A549 (cell line): ENCODE measurements around the gene SARS1. TPM values are rescaled to one million over a fixed set of nuclear protein-coding genes. Genes with fewer than 3 reads are reported as not detected.

ENCODE experiments used
- ATAC-seq, 2 experiments: fragments of 200-7000 bp in 1 of 2; fragments of >200 bp in 1 of 2; cut with Nextera tagmentation in 1 of 2; cut with Tn5 transposase in 1 of 2; 3 replicates each; pipeline versions ENCODE4 v1.8.0 to v1.9.1; 2018 to 2020; ENCODE audit warnings: mild to moderate bottlenecking in 1 of 2, moderate library complexity in 1 of 2
- CTCF ChIA-PET: fragments of 300-600 bp; sonication (Branson Sonifier 250); formaldehyde crosslinking; extraction: SDS; loops from one replicate; lab custom pipeline; 2021; ENCODE audit warnings: antibody characterized with exemption, inconsistent platforms; lab: Yijun Ruan, JAX
- POLR2A ChIA-PET: fragments of 350-600 bp; formaldehyde crosslinking; extraction: SDS; loops from one replicate; lab custom pipeline; 2021; ENCODE audit warnings: antibody characterized with exemption, inconsistent platforms; lab: Yijun Ruan, JAX
- DNase-seq, 2 experiments: peaks; one replicate each; pipeline versions ENCODE4 v3.0.0 to v3.0.0-alpha.2; 2011 to 2016; ENCODE audit warnings: low read depth in 1 of 2, low spot score in 1 of 2
- FAIRE-seq: peaks from 2 replicates; lab custom pipeline; 2011; peaks lifted over from hg19 to GRCh38; lab: Jason Lieb, UNC
- H3K27ac ChIP-seq, 2 experiments: fragments of >200 bp; sonication (Bioruptor Twin); formaldehyde crosslinking; 3 replicates each; pipeline ENCODE4 v1.5.1; 2016 to 2017
- H3K4me1 ChIP-seq: fragments of >200 bp; sonication (Bioruptor Twin); formaldehyde crosslinking; 3 replicates; pipeline ENCODE4 v1.6.1; 2016
- H3K4me2 ChIP-seq: fragments of >200 bp; sonication (Bioruptor Twin); formaldehyde crosslinking; 3 replicates; pipeline ENCODE4 v1.6.1; 2016
- H3K4me3 ChIP-seq: fragments of >200 bp; sonication (Bioruptor Twin); formaldehyde crosslinking; 3 replicates; pipeline ENCODE4 v1.5.1; 2016
- H3K9me3 ChIP-seq: fragments of >200 bp; sonication (Bioruptor Twin); formaldehyde crosslinking; 3 replicates; pipeline ENCODE4 v1.6.1; 2016
- BHLHE40 ChIP-seq: IDR thresholded peaks from 2 replicates; pipeline ENCODE4 v1.6.1; 2012; ENCODE audit warnings: low read depth, low read length, inconsistent platforms
- CBX2 ChIP-seq: fragments of 200-600 bp; sonication (generic); IDR thresholded peaks from 2 replicates; pipeline ENCODE4 v1.6.1; 2016; ENCODE audit warnings: low read depth, mild to moderate bottlenecking, borderline replicate concordance
- CHD2 ChIP-seq: fragments of 150-350 bp; IDR thresholded peaks from 2 replicates; pipeline ENCODE4 v1.6.1; 2014; ENCODE audit warnings: low read length; ENCODE audit not compliant: partially characterized antibody
- EHMT2 ChIP-seq: fragments of 200-600 bp; sonication (generic); IDR thresholded peaks from 2 replicates; pipeline ENCODE4 v1.6.1; 2016; ENCODE audit warnings: antibody characterized with exemption, low read depth, mild to moderate bottlenecking, moderate library complexity
- EP300 ChIP-seq, 2 experiments: fragments of >200 bp; sonication (Bioruptor Twin); formaldehyde crosslinking; IDR thresholded peaks; 2 replicates in 1 of 2; 3 replicates in 1 of 2; pipeline ENCODE4 v1.6.1; 2016 to 2017
- FOSL2 ChIP-seq, 2 experiments: fragments of 450-650 bp in 1 of 2; fragments of >200 bp in 1 of 2; sonication (Bioruptor Twin) in 1 of 2; formaldehyde crosslinking; IDR thresholded peaks; 2 replicates each; pipeline versions ENCODE4 v1.5.0 to v1.6.1; 2016 to 2020; ENCODE audit warnings: mild to moderate bottlenecking in 1 of 2, moderate library complexity in 1 of 2
- FOXS1 ChIP-seq: fragments of 250-450 bp; sonication (Bioruptor Pico); IDR thresholded peaks from 2 replicates; pipeline ENCODE4 v1.5.0; 2020; ENCODE audit warnings: mild to moderate bottlenecking, moderate library complexity
- HDAC2 ChIP-seq: fragments of 200-600 bp; sonication (generic); IDR thresholded peaks from 2 replicates; pipeline ENCODE4 v1.6.1; 2016
- HOXB5 ChIP-seq: fragments of 250-450 bp; sonication (Bioruptor Pico); IDR thresholded peaks from 2 replicates; pipeline ENCODE4 v1.5.0; 2020; ENCODE audit warnings: mild to moderate bottlenecking, moderate library complexity
- JUN ChIP-seq, 2 experiments: fragments of >200 bp; sonication (Bioruptor Twin); formaldehyde crosslinking; IDR thresholded peaks; 2 replicates in 1 of 2; 3 replicates in 1 of 2; pipeline ENCODE4 v1.6.1; 2016 to 2017
- KDM1A ChIP-seq: fragments of 200-600 bp; sonication (generic); IDR thresholded peaks from 2 replicates; pipeline ENCODE4 v1.6.1; 2016; ENCODE audit warnings: low read depth, mild to moderate bottlenecking
- MAFK ChIP-seq: fragments of 450-650 bp; IDR thresholded peaks from 2 replicates; pipeline ENCODE4 v1.6.1; 2014; ENCODE audit not compliant: partially characterized antibody
- MAZ ChIP-seq: fragments of 150-350 bp; IDR thresholded peaks from 2 replicates; pipeline ENCODE4 v1.6.1; 2014; ENCODE audit warnings: antibody characterized with exemption, low read depth, low read length, borderline replicate concordance
- MYC ChIP-seq: IDR thresholded peaks from 2 replicates; pipeline ENCODE4 v1.6.1; 2012; ENCODE audit warnings: mild to moderate bottlenecking, inconsistent platforms, low read length, improper control_type of control experiment, borderline replicate concordance
- NR3C1 ChIP-seq: fragments of >200 bp; sonication (Bioruptor Twin); formaldehyde crosslinking; IDR thresholded peaks from 3 replicates; pipeline ENCODE4 v1.6.1; 2017
- PHF8 ChIP-seq: fragments of 200-600 bp; sonication (generic); IDR thresholded peaks from 2 replicates; pipeline ENCODE4 v1.6.1; 2016; ENCODE audit warnings: low read depth, mild to moderate bottlenecking, antibody characterized with exemption, moderate library complexity, borderline replicate concordance
- POLR2A ChIP-seq: IDR thresholded peaks from 2 replicates; pipeline ENCODE4 v1.6.1; 2012; ENCODE audit warnings: mild to moderate bottlenecking, low read length
- POLR2AphosphoS2 ChIP-seq: conservative IDR thresholded peaks from 2 replicates; pipeline ENCODE4 v1.6.1; 2012; ENCODE audit warnings: low read length, improper control_type of control experiment, inconsistent platforms
- RNF2 ChIP-seq: fragments of 200-600 bp; sonication (generic); IDR thresholded peaks from 2 replicates; pipeline ENCODE4 v1.6.1; 2016; ENCODE audit warnings: low read depth, mild to moderate bottlenecking, antibody characterized with exemption, moderate library complexity, borderline replicate concordance
- SMC3 ChIP-seq: fragments of >200 bp; sonication (Bioruptor Twin); formaldehyde crosslinking; IDR thresholded peaks from 3 replicates; pipeline ENCODE4 v1.6.1; 2018; ENCODE audit warnings: inconsistent platforms
- SREBF2 ChIP-seq: fragments of 450-650 bp; IDR thresholded peaks from 2 replicates; pipeline ENCODE4 v1.6.1; 2014; ENCODE audit warnings: mild to moderate bottlenecking, moderate library complexity
- ZNF302 ChIP-seq: fragments of 250-450 bp; sonication (Bioruptor Pico); IDR thresholded peaks from 2 replicates; pipeline ENCODE4 v1.9.0; 2021; ENCODE audit warnings: inconsistent platforms, mild to moderate bottlenecking, moderate library complexity
- WGBS: methylation state at CpG from one replicate; pipeline ENCODE4 v1.1.6; 2017; ENCODE audit errors: missing lambda C conversion rate; 5-methylcytosine and 5-hydroxymethylcytosine counted together
- polyA plus RNA-seq, 4 experiments: library from polyadenylated mRNA; depleted of rRNA in 3 of 4; stranded (reverse); fragments of >200 nt; fragmentation: RNase III in 1 of 4; extraction: RNeasy Plus Mini Kit Qiagen cat#74134 plus additional on column Dnase treatment in 1 of 4; gene quantifications; 2 replicates in 3 of 4; 3 replicates in 1 of 4; pipeline ENCODE4 v1.2.3, GENCODE V29; 2011 to 2017
- TF ChIP-seq, protein P1 (sequence below): fragments of 150-350 bp; IDR thresholded peaks from 2 replicates; pipeline ENCODE4 v1.6.1; 2014; ENCODE audit warnings: low read depth, mild to moderate bottlenecking, low read length
- TF ChIP-seq, protein P2 (sequence below): fragments of 200-600 bp; sonication (generic); IDR thresholded peaks from 2 replicates; pipeline ENCODE4 v1.6.1; 2016; ENCODE audit warnings: antibody characterized with exemption, mild to moderate bottlenecking, moderate library complexity
- TF ChIP-seq, protein P3 (sequence below): fragments of 450-650 bp; IDR thresholded peaks from 2 replicates; pipeline ENCODE4 v1.6.1; 2014; ENCODE audit warnings: antibody characterized with exemption
- TF ChIP-seq, protein P4 (sequence below): IDR thresholded peaks from 2 replicates; pipeline ENCODE4 v1.6.1; 2012; ENCODE audit warnings: low read depth, borderline replicate concordance
- TF ChIP-seq, protein P5 (sequence below): IDR thresholded peaks from 2 replicates; pipeline ENCODE4 v1.6.1; 2012
- TF ChIP-seq, protein P6 (sequence below): fragments of >200 bp; sonication (Bioruptor Twin); formaldehyde crosslinking; IDR thresholded peaks from 2 replicates; pipeline ENCODE4 v1.6.1; 2016

Gene SARS1
- polyA plus RNA-seq, 2 of the 4 experiments (the other 2 are of a cell fraction): 103 to 152 TPM

DNA sequence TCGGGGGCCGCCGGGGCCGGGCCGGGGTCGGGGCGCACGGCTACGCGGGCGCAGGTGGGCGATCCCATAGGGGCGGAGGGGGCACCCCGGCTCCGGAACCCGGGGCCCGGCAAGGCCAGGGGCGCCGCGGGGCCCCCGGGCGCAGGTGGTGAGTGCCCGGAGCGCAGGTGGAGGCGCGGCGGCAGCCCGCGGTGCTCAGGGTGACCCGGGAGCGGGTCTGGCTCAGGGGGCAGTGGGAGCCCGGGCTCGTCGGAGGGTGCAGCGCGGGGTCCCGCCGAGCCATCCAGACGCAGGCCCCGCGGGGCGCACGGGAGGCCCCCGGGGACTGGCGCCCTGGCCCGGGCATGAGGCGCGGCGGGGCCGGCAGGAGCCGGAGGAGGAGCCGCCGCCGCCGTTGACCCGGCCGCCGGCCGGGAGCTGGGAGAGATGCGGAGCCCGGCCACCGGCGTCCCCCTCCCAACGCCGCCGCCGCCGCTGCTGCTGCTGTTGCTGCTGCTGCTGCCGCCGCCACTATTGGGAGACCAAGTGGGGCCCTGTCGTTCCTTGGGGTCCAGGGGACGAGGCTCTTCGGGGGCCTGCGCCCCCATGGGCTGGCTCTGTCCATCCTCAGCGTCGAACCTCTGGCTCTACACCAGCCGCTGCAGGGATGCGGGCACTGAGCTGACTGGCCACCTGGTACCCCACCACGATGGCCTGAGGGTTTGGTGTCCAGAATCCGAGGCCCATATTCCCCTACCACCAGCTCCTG is 36.1 kb downstream of the SARS1 start:
- TF ChIP-seq MYC (no peak), POLR2AphosphoS2 (no peak), EHMT2 (no peak), ZNF302 (CRISPR knock-in tag) (no peak), CBX2 (no peak), BHLHE40 (no peak), POLR2A (no peak), FOXS1 (CRISPR knock-in tag) (no peak), SMC3 (no peak), PHF8 (no peak), HDAC2 (no peak), SREBF2 (no peak), CHD2 (no peak)
- TF ChIP-seq, protein P1, sequence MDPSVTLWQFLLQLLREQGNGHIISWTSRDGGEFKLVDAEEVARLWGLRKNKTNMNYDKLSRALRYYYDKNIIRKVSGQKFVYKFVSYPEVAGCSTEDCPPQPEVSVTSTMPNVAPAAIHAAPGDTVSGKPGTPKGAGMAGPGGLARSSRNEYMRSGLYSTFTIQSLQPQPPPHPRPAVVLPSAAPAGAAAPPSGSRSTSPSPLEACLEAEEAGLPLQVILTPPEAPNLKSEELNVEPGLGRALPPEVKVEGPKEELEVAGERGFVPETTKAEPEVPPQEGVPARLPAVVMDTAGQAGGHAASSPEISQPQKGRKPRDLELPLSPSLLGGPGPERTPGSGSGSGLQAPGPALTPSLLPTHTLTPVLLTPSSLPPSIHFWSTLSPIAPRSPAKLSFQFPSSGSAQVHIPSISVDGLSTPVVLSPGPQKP: no peak
- TF ChIP-seq, protein P2, sequence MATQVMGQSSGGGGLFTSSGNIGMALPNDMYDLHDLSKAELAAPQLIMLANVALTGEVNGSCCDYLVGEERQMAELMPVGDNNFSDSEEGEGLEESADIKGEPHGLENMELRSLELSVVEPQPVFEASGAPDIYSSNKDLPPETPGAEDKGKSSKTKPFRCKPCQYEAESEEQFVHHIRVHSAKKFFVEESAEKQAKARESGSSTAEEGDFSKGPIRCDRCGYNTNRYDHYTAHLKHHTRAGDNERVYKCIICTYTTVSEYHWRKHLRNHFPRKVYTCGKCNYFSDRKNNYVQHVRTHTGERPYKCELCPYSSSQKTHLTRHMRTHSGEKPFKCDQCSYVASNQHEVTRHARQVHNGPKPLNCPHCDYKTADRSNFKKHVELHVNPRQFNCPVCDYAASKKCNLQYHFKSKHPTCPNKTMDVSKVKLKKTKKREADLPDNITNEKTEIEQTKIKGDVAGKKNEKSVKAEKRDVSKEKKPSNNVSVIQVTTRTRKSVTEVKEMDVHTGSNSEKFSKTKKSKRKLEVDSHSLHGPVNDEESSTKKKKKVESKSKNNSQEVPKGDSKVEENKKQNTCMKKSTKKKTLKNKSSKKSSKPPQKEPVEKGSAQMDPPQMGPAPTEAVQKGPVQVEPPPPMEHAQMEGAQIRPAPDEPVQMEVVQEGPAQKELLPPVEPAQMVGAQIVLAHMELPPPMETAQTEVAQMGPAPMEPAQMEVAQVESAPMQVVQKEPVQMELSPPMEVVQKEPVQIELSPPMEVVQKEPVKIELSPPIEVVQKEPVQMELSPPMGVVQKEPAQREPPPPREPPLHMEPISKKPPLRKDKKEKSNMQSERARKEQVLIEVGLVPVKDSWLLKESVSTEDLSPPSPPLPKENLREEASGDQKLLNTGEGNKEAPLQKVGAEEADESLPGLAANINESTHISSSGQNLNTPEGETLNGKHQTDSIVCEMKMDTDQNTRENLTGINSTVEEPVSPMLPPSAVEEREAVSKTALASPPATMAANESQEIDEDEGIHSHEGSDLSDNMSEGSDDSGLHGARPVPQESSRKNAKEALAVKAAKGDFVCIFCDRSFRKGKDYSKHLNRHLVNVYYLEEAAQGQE: no peak
- ATAC-seq: peak; percentile 42 to 56
- WGBS: 60% methylated on average over 2 of the region's 80 CpGs
- CTCF ChIA-PET: interaction anchor here (0.7 to 1.9 kb wide), 4 partner anchors 14 to 283 kb away, joined by 3 to 6 read pairs (median 4); no protein-coding TSS in a partner anchor
- H3K4me1 ChIP-seq: peaks cover 19% of the 10 kb centered on the region
- POLR2A ChIA-PET: interaction anchor here (0.6 to 1.1 kb wide), 2 partner anchors 22 to 148 kb away, joined by 3 read pairs; partner anchors contain the start of gene SORT1
- no peak for FAIRE-seq
- H3K9me3 ChIP-seq: no peaks in the 10 kb centered on the region
- H3K27ac ChIP-seq: peak overlapping the region; percentile 75 to 95
- no peak for DNase-seq
- H3K4me2 ChIP-seq: peak overlapping the region; percentile 86
- H3K4me3 ChIP-seq: peak overlapping the region; percentile 74

DNA sequence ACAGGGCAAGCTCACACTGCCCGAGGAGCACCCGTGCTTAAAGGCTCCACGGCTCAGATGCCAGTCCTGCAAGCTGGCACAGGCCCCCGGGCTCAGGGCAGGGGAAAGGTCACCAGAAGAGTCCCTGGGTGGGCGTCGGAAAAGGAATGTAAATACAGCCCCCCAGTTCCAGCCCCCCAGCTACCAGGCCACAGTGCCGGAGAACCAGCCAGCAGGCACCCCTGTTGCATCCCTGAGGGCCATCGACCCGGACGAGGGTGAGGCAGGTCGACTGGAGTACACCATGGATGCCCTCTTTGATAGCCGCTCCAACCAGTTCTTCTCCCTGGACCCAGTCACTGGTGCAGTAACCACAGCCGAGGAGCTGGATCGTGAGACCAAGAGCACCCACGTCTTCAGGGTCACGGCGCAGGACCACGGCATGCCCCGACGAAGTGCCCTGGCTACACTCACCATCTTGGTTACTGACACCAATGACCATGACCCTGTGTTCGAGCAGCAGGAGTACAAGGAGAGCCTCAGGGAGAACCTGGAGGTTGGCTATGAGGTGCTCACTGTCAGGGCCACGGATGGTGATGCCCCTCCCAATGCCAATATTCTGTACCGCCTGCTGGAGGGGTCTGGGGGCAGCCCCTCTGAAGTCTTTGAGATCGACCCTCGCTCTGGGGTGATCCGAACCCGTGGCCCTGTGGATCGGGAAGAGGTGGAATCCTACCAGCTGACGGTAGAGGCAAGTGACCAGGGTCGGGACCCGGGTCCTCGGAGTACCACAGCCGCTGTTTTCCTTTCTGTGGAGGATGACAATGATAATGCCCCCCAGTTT is 36.9 kb downstream of the SARS1 start:
- Histone ChIP-seq H3K9me3 (no peaks in the 10 kb centered on the region), H3K4me3 (no peak overlapping the region; the same call in 2 of the 3 replicates)
- TF ChIP-seq, protein P3, sequence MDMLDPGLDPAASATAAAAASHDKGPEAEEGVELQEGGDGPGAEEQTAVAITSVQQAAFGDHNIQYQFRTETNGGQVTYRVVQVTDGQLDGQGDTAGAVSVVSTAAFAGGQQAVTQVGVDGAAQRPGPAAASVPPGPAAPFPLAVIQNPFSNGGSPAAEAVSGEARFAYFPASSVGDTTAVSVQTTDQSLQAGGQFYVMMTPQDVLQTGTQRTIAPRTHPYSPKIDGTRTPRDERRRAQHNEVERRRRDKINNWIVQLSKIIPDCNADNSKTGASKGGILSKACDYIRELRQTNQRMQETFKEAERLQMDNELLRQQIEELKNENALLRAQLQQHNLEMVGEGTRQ: no peak
- TF ChIP-seq MAZ (no peak), HOXB5 (CRISPR knock-in tag) (no peak), NR3C1 (no peak), BHLHE40 (no peak), KDM1A (no peak), MAFK (no peak), FOSL2 (IDR thresholded peaks at IDR 0.05) (no peak), FOSL2 (CRISPR knock-in tag; IDR thresholded peaks at IDR 0.05) (no peak), EP300 (IDR thresholded peaks at IDR 0.05) (no peak), RNF2 (no peak), JUN (IDR thresholded peaks at IDR 0.05) (no peak)
- TF ChIP-seq, protein P4, sequence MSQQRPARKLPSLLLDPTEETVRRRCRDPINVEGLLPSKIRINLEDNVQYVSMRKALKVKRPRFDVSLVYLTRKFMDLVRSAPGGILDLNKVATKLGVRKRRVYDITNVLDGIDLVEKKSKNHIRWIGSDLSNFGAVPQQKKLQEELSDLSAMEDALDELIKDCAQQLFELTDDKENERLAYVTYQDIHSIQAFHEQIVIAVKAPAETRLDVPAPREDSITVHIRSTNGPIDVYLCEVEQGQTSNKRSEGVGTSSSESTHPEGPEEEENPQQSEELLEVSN: no peak
- TF ChIP-seq, protein P5, sequence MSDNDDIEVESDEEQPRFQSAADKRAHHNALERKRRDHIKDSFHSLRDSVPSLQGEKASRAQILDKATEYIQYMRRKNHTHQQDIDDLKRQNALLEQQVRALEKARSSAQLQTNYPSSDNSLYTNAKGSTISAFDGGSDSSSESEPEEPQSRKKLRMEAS: no peak
- TF ChIP-seq, protein P6, sequence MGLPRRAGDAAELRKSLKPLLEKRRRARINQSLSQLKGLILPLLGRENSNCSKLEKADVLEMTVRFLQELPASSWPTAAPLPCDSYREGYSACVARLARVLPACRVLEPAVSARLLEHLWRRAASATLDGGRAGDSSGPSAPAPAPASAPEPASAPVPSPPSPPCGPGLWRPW: no peak
- TF ChIP-seq, all 56 proteins: peak for 0
- CTCF ChIA-PET: interaction anchor here (0.7 to 1.9 kb wide), 4 partner anchors 13 to 282 kb away, joined by 3 to 6 read pairs (median 4); no protein-coding TSS in a partner anchor
- 93% methylated on average over 17 of the region's 33 CpGs for WGBS
- DNase-seq (no peak), ATAC-seq (no peak), FAIRE-seq (no peak)
- peak overlapping the region; percentile 86 for H3K4me2 ChIP-seq
- POLR2A ChIA-PET: interaction anchor here (0.6 to 1.1 kb wide), 2 partner anchors 23 to 147 kb away, joined by 3 read pairs; partner anchors contain the start of gene SORT1
- no peak overlapping the region for H3K27ac ChIP-seq
- H3K4me1 ChIP-seq: peaks cover 20% of the 10 kb centered on the region
